Panc1 (cell line): Measurements from ENCODE around the gene MED25.

ENCODE experiments used
- CTCF ChIP-seq: fragments of 450-650 bp; IDR thresholded peaks from 2 replicates; pipeline ENCODE4 v1.5.1; 2017; ENCODE audit warnings: mild to moderate bottlenecking
- POLR2AphosphoS5 ChIP-seq: IDR thresholded peaks from 2 replicates; pipeline ENCODE4 v1.6.1; 2012; ENCODE audit warnings: mild to moderate bottlenecking, low read depth, low read length, moderate library complexity
- REST ChIP-seq, 2 experiments: IDR thresholded peaks; 2 replicates each; pipeline ENCODE4 v1.6.1; 2011 to 2012; ENCODE audit warnings: low read depth in 2 of 2, control low read depth in 1 of 2, low read length in 1 of 2, mild to moderate bottlenecking in 1 of 2, moderate library complexity in 1 of 2; ENCODE audit not compliant: insufficient read depth in 1 of 2
- TCF7L2 ChIP-seq: IDR thresholded peaks from 2 replicates; pipeline ENCODE4 v1.6.1; 2011; ENCODE audit warnings: mild to moderate bottlenecking, low read depth, low read length, inconsistent platforms

GRCh38 chr19:49829721-49830120 is 11.6 kb downstream of the MED25 start:
- TF ChIP-seq CTCF (no peak), POLR2AphosphoS5 (no peak), TCF7L2 (no peak), REST (IDR thresholded peaks at IDR 0.05; ENCODE audit: insufficient read depth in 1 of 2, low read depth in 2 of 2, low read length in 1 of 2) (no peak)
